ENCODE measurements around the gene PARP3. TPM values are rescaled to one million over a fixed set of nuclear protein-coding genes. Genes with fewer than 3 reads are reported as not detected.

Gene PARP3
- total RNA-seq, 2 donors from 2014 or later = 8.9 to 11.4 TPM

GRCh38 chr3:51997172-51997571 lies 55.0 kb downstream of the PARP3 start:
- Mint-ChIP-seq H3K36me3 (ENCODE audit: low read depth) (peaks cover 2% of the 10 kb centered on the region), H3K4me1 (peaks cover 26% of the 10 kb centered on the region), H3K4me3 (peak overlapping the region; percentile 67), H3K27me3 (no peaks in the 10 kb centered on the region), H3K27ac (peak overlapping the region; percentile 45)
- no peak for DNase-seq
- H3K9me3 ChIP-seq (ENCODE audit: control insufficient read depth, low read length, poor library complexity, severe bottlenecking) = no peaks in the 10 kb centered on the region
- ATAC-seq = no peak

GRCh38 chr3:51997935-51998596 lies 55.9 kb downstream of the PARP3 start:
- Mint-ChIP-seq H3K36me3 (ENCODE audit: low read depth) (peaks cover 2% of the 10 kb centered on the region), H3K4me3 (no peak overlapping the region), H3K4me1 (peaks cover 26% of the 10 kb centered on the region), H3K27ac (peak overlapping the region; percentile 45), H3K27me3 (no peaks in the 10 kb centered on the region)
- no peaks in the 10 kb centered on the region for H3K9me3 ChIP-seq (ENCODE audit: control insufficient read depth, low read length, poor library complexity, severe bottlenecking)
- ATAC-seq (no peak), DNase-seq (no peak)

Other genes starting within 250 kb of the PARP3 start
- 1 to 10 TPM; 2.2 to 2.9 TPM for gene GRM2, start 235.3 kb upstream of the PARP3 start, total RNA-seq
- not detected for gene IQCF6, start 163.1 kb upstream of the PARP3 start, total RNA-seq
- not detected for gene IQCF2, start 80.7 kb upstream of the PARP3 start, total RNA-seq
- gene IQCF5, start 66.8 kb upstream of the PARP3 start, total RNA-seq = not detected
- not detected for gene IQCF1, start 39.0 kb upstream of the PARP3 start, total RNA-seq
- 10 to 100 TPM in 1 of 2 donors, 1 to 10 TPM in 1; 9.5 to 10.9 TPM for gene RRP9, start 459 bp upstream of the PARP3 start, total RNA-seq
- not detected for gene GPR62, start 13.0 kb downstream of the PARP3 start, total RNA-seq
- gene PCBP4, start 25.1 kb downstream of the PARP3 start, total RNA-seq = 10 to 100 TPM; 20.2 to 28.7 TPM
- gene ABHD14B, start 31.7 kb downstream of the PARP3 start, total RNA-seq = 10 to 100 TPM; 34.8 to 51.1 TPM
- gene ABHD14A, start 32.7 kb downstream of the PARP3 start, total RNA-seq = 10 to 100 TPM; 13.9 to 14.6 TPM
- gene ACY1, start 41.2 kb downstream of the PARP3 start, total RNA-seq = 1 to 10 TPM; 7.1 to 7.6 TPM
- 1,000 to 10,000 TPM; 1,359 to 1,493 TPM for gene RPL29, start 53.5 kb downstream of the PARP3 start, total RNA-seq
- 10 to 100 TPM; 15.8 to 18.6 TPM for gene DUSP7, start 114.2 kb downstream of the PARP3 start, total RNA-seq
- gene POC1A, start 212.1 kb downstream of the PARP3 start, total RNA-seq = 1 to 10 TPM in 1 of 2 donors, under 1 TPM in 1; 0.47 to 1.4 TPM